ENCODE data around the gene SLC4A11. TPM values are rescaled to one million over a fixed set of nuclear protein-coding genes. Genes with fewer than 3 reads are reported as not detected.
A peak's percentile ranks its signal among the peaks of the same experiment; 100 is the strongest.

Gene SLC4A11
- total RNA-seq, 1 experiment from 2014 or later: 26.8 TPM

GRCh38 chr20:3279761-3280160, 40.8 kb upstream of the SLC4A11 start:
- Histone ChIP-seq H3K9me2 (replicated peaks; ENCODE audit: low read length) (no peaks in the 10 kb centered on the region), H3K27ac (ENCODE audit: low read length) (no peak overlapping the region), H3K36me3 (ENCODE audit: low read depth, low read length) (no peaks in the 10 kb centered on the region), H3K79me2 (ENCODE audit: low read length) (no peaks in the 10 kb centered on the region), H3K4me1 (ENCODE audit: insufficient read depth, low read length) (no peaks in the 10 kb centered on the region), H2AFZ (ENCODE audit: low read length) (no peak overlapping the region), H3K9ac (ENCODE audit: low read length) (no peak overlapping the region), H3F3A (ENCODE audit: low read length, unreplicated experiment) (no peaks in the 10 kb centered on the region), H4K20me1 (ENCODE audit: low read length) (no peaks in the 10 kb centered on the region), H3K4me2 (ENCODE audit: low read length) (no peak overlapping the region), H3K9me3 (ENCODE audit: low read length) (no peaks in the 10 kb centered on the region), H3K4me3 (ENCODE audit: low read length) (no peak overlapping the region), H3K27me3 (ENCODE audit: low read length) (no peaks in the 10 kb centered on the region)
- no peak for DNase-seq
- CTCF ChIA-PET: no interaction called here
- POLR2A ChIA-PET (ENCODE audit: unreplicated experiment): no interaction called here
- intact Hi-C loops (cut with micrococcal nuclease): loop anchor here (5.0 kb wide), 1 partner anchor 227 kb away; no protein-coding TSS in a partner anchor
- ATAC-seq: no peak
- TF ChIP-seq CTCF (conservative IDR thresholded peaks at IDR 0.05; ENCODE audit: low read depth, low read length): no peak
- TF ChIP-seq EZH2 (IDR thresholded peaks at IDR 0.05; ENCODE audit: low read length, unreplicated experiment): no peak
- TF ChIP-seq EZH2phosphoT487 (IDR thresholded peaks at IDR 0.05; ENCODE audit: borderline replicate concordance, low read length): no peak
- BruUV-seq (replicated peaks): no TSS peak

DNA sequence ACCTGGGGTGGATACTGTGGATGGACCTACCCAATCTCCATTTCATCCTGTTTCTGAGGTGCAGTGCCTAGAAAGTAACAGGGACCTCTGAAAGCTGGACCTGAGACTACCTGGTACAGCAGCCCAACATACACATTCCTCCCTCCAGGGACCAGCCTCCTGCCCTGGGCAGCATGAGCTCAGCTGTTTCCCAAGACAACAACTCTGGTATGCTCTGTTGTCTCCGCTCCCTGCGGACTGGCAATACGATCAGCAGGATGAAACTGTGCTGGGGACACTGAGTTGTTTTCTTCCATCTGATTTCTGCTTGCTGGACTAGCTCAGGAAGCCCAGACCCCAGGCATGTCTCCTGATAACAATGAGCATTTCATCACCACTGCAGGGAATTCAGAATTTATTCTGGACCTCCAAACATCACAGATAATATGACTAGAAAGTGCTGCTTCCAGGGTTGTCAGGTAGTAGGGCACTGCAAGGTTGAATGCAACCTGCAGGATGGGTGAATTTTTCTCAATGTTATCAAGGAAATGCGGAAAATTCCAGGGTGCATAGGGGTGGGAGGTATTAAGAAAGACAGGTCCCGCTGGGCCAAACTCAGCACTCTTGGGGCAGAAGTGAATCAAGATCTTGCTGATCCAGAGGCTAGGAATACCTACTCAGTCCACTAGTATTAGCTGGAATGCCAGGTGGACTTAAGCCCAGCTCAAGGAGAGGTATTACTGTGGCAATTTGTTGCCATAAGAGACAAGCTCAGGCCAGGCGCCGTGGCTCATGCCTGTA, 38.9 kb upstream of the SLC4A11 start:
- CTCF ChIA-PET: interaction anchor here (1.4 kb wide), 1 partner anchor 59 kb away, joined by 4 read pairs; no protein-coding TSS in a partner anchor
- intact Hi-C loops (cut with micrococcal nuclease): loop anchor here (2.0 to 5.0 kb wide), 2 partner anchors 59 to 226 kb away; no protein-coding TSS in a partner anchor
- Histone ChIP-seq H3K27me3 (ENCODE audit: low read length) (no peaks in the 10 kb centered on the region), H3K79me2 (ENCODE audit: low read length) (no peaks in the 10 kb centered on the region), H3K4me1 (ENCODE audit: insufficient read depth, low read length) (no peaks in the 10 kb centered on the region), H3K4me2 (ENCODE audit: low read length) (no peak overlapping the region), H3F3A (ENCODE audit: low read length, unreplicated experiment) (no peaks in the 10 kb centered on the region), H3K9me3 (ENCODE audit: low read length) (no peaks in the 10 kb centered on the region), H3K36me3 (ENCODE audit: low read depth, low read length) (no peaks in the 10 kb centered on the region), H3K27ac (ENCODE audit: low read length) (no peak overlapping the region), H3K9ac (ENCODE audit: low read length) (no peak overlapping the region), H2AFZ (ENCODE audit: low read length) (no peak overlapping the region), H3K4me3 (ENCODE audit: low read length) (no peak overlapping the region), H4K20me1 (ENCODE audit: low read length) (no peaks in the 10 kb centered on the region), H3K9me2 (replicated peaks; ENCODE audit: low read length) (no peaks in the 10 kb centered on the region)
- BruUV-seq (replicated peaks): no TSS peak
- TF ChIP-seq CTCF (conservative IDR thresholded peaks at IDR 0.05; ENCODE audit: low read depth, low read length) (no peak), EZH2phosphoT487 (IDR thresholded peaks at IDR 0.05; ENCODE audit: borderline replicate concordance, low read length) (no peak), EZH2 (IDR thresholded peaks at IDR 0.05; ENCODE audit: low read length, unreplicated experiment) (no peak)
- no peak for DNase-seq
- no peak for ATAC-seq
- POLR2A ChIA-PET (ENCODE audit: unreplicated experiment): no interaction called here

DNA sequence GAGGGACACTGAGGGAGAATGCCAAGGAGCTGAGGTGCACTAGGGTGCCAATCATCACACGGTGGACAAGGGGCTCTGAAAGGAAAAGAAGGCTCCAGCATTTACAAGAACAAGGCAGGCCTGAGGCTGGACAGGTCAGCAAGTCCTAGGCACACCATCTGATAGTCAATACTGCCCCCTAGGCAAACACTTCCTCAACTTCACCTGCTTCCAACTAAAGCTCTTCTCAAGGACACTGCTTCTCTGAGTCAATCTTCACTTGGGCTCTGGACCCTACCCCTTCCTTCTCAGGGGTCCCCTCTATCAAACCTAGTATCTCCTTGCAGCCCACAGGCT, 37.7 kb upstream of the SLC4A11 start:
- no peak overlapping the region for H2AFZ ChIP-seq (ENCODE audit: low read length)
- intact Hi-C loops (cut with micrococcal nuclease): loop anchor here (2.0 to 5.0 kb wide), 2 partner anchors 58 to 224 kb away; no protein-coding TSS in a partner anchor
- H3K79me2 ChIP-seq (ENCODE audit: low read length): no peaks in the 10 kb centered on the region
- peak; percentile 65 for DNase-seq
- H3K4me2 ChIP-seq (ENCODE audit: low read length): no peak overlapping the region
- H3K9me2 ChIP-seq (replicated peaks; ENCODE audit: low read length): no peaks in the 10 kb centered on the region
- no peaks in the 10 kb centered on the region for H3F3A ChIP-seq (ENCODE audit: low read length, unreplicated experiment)
- BruUV-seq (replicated peaks): no TSS peak
- H4K20me1 ChIP-seq (ENCODE audit: low read length): no peaks in the 10 kb centered on the region
- H3K27me3 ChIP-seq (ENCODE audit: low read length): no peaks in the 10 kb centered on the region
- ChIA-PET POLR2A (ENCODE audit: unreplicated experiment) (no interaction called here), CTCF (interaction anchor here (0.6 to 1.4 kb wide), 5 partner anchors 27 to 58 kb away, joined by 3 to 4 read pairs (median 4); no protein-coding TSS in a partner anchor)
- no peaks in the 10 kb centered on the region for H3K36me3 ChIP-seq (ENCODE audit: low read depth, low read length)
- H3K4me1 ChIP-seq (ENCODE audit: insufficient read depth, low read length): no peaks in the 10 kb centered on the region
- no peaks in the 10 kb centered on the region for H3K9me3 ChIP-seq (ENCODE audit: low read length)
- no peak for TF ChIP-seq EZH2phosphoT487 (IDR thresholded peaks at IDR 0.05; ENCODE audit: borderline replicate concordance, low read length)
- peak; percentile 72 for TF ChIP-seq CTCF (conservative IDR thresholded peaks at IDR 0.05; ENCODE audit: low read depth, low read length)
- H3K9ac ChIP-seq (ENCODE audit: low read length): no peak overlapping the region
- no peak overlapping the region for H3K4me3 ChIP-seq (ENCODE audit: low read length)
- peak; percentile 90 for ATAC-seq
- H3K27ac ChIP-seq (ENCODE audit: low read length): no peak overlapping the region
